ENCODE results near the gene APOA5. TPM values are rescaled to one million over a fixed set of nuclear protein-coding genes. Genes with fewer than 3 reads are reported as not detected.
"Not testable (repeated sequence)": the region's sequence is repeated elsewhere in the genome, so short reads cannot be mapped to it uniquely, and the experiment has no call there.

The APOA5 gene
- total and polyA plus RNA-seq, 8 donors = not detected

DNA sequence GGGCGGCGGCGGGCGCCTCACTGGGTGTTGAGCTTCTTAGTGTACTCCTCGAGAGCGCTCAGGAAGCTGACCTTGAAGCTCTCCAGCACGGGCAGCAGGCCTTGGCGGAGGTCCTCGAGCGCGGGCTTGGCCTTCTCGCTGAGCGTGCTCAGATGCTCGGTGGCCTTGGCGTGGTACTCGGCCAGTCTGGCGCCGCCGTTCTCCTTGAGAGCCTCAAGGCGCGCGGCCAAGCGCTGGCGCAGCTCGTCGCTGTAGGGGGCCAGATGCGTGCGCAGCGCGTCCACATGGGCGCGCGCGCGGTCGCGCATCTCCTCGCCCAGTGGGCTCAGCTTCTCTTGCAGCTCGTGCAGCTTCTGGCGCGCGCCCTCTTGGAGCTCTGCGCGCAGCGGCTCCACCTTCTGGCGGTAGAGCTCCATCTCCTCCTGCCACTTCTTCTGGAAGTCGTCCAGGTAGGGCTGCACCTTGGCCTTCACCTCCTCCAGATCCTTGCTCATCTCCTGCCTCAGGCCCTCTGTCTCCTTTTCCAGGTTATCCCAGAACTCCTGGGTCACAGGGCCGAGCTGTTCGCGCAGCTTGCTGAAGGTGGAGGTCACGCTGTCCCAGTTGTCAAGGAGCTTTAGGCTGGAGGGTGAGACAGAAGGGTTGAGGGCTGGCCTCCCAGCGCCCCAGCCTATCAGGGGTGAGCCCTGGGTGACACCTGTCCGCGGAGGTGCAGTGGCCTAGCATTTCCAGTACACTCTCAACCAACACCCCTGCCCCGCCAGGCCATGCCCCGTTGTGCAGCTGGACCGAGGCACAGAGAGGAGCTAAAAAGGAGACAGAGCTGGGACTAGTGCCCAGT is 44.3 kb upstream of the APOA5 start:
- peak; percentile 91 to 96 for DNase-seq
- Histone ChIP-seq H3K27me3 (no peaks in the 10 kb centered on the region), H3K27ac (peak overlapping the region; percentile 53 to 88 (median 81)), H3K4me1 (peaks cover 19 to 48% (median 44%) of the 10 kb centered on the region in 4 donors), H3K36me3 (no peaks in the 10 kb centered on the region), H3K9me3 (no peaks in the 10 kb centered on the region), H3K4me3 (peak overlapping the region; percentile 35 to 53 (median 38))
- intact Hi-C loops (cut with DNase I; ENCODE audit: low total_unique reads) = loop anchor here (5.0 kb wide), 1 partner anchor 49 kb away; the partner anchor contains the start of gene ZPR1
- peak; percentile 46 to 77 (median 61) for TF ChIP-seq POLR2AphosphoS5 (IDR thresholded peaks at IDR 0.05)
- TF ChIP-seq EP300 (IDR thresholded peaks at IDR 0.05) = no peak
- TF ChIP-seq, protein P1, sequence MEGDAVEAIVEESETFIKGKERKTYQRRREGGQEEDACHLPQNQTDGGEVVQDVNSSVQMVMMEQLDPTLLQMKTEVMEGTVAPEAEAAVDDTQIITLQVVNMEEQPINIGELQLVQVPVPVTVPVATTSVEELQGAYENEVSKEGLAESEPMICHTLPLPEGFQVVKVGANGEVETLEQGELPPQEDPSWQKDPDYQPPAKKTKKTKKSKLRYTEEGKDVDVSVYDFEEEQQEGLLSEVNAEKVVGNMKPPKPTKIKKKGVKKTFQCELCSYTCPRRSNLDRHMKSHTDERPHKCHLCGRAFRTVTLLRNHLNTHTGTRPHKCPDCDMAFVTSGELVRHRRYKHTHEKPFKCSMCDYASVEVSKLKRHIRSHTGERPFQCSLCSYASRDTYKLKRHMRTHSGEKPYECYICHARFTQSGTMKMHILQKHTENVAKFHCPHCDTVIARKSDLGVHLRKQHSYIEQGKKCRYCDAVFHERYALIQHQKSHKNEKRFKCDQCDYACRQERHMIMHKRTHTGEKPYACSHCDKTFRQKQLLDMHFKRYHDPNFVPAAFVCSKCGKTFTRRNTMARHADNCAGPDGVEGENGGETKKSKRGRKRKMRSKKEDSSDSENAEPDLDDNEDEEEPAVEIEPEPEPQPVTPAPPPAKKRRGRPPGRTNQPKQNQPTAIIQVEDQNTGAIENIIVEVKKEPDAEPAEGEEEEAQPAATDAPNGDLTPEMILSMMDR (IDR thresholded peaks at IDR 0.05) = peak in 5 of 7 experiments; percentile 42 to 81 (median 61)
- no peak for TF ChIP-seq POLR2A (IDR thresholded peaks at IDR 0.05)
- 5 to 14% (median 10%) methylated on average over 22 to 57 of the region's 57 CpGs for WGBS, 5 donors

DNA sequence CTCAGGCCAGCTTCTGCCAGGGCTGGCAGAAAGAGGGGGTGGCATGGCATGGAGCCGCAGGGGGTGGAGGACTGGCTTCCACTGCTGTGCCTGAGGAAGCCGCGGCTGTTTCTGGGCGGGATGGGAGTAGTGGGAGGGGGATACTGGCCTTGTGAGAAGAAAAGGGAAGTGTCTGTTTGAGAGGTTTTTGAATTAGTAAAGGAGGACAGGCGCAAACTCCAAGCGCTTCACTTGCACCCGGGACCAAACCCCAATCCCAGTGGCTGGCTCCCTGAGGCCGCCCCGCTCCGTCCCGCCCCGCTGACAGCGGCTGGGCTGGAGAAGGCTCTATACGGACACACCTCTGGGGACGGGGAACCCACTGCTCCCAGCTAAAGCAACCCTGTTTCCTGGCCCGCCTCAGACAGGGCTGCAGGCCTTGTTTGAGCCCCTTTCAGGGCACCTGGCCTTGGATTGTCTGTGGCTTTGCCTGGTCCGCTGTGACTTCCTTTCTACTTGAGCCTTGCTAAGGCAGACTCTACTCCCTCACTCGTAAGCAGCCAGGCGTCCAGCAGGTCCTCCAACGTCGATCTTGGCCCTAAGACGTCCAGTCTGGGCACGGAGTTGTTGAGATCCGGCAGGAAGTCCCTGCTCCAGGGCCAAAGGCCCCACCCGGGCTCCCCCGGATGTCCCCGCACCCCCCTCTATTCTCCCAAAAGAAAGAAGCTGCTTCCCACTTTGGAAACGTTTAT is 43.5 kb upstream of the APOA5 start:
- H3K4me1 ChIP-seq = peaks cover 19 to 48% (median 41%) of the 10 kb centered on the region in 4 donors
- H3K9me3 ChIP-seq = no peaks in the 10 kb centered on the region
- intact Hi-C loops (cut with DNase I; ENCODE audit: low total_unique reads) = loop anchor here (5.0 kb wide), 1 partner anchor 48 kb away; the partner anchor contains the start of gene ZPR1
- H3K4me3 ChIP-seq = peak overlapping the region; percentile 35 to 53 (median 38)
- WGBS, 5 donors = 52 to 73% (median 54%) methylated on average over 19 to 28 of the region's 28 CpGs
- peak in 1 of 3 donors; percentile 4 for TF ChIP-seq POLR2AphosphoS5 (IDR thresholded peaks at IDR 0.05)
- TF ChIP-seq, protein P1 (IDR thresholded peaks at IDR 0.05) = no peak
- H3K27ac ChIP-seq = peak overlapping the region; percentile 53 to 88 (median 81)
- no peaks in the 10 kb centered on the region for H3K27me3 ChIP-seq
- DNase-seq = no peak
- no peaks in the 10 kb centered on the region for H3K36me3 ChIP-seq

DNA sequence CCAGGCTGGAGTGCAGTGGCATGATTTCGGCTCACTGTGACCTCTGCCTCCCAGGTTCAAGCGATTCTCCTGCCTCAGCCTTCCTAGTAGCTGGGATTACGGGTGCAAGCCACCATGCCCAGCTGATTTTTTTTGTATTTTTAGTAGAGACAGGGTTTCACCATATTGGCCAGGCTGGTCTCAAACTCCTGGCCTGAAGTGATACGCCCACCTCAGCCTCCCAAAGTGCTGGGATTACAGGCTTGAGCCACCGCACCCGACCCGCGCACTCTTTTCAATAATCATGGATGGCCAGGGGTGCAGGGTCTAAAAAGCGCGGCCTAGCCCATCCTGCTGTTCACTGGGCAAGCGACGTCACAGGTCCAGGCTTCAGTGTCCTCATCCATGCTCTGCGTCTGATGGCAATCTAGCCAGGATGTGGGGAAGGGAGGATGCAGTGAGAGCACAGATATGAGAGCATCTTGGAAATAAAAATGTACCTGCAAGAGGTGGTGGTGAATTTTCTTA is 42.9 kb upstream of the APOA5 start:
- 76 to 91% (median 80%) methylated on average over 6 to 13 of the region's 13 CpGs for WGBS, 5 donors
- H3K4me3 ChIP-seq, H3K36me3 ChIP-seq, H3K9me3 ChIP-seq, H3K27me3 ChIP-seq, DNase-seq: not testable (repeated sequence)
- Histone ChIP-seq H3K4me1 (peaks cover 19 to 50% (median 42%) of the 10 kb centered on the region in 4 donors), H3K27ac (peak overlapping the region in 2 of 5 donors; percentile 81 to 88)
- intact Hi-C loops (cut with DNase I; ENCODE audit: low total_unique reads) = loop anchor here (5.0 kb wide), 1 partner anchor 47 kb away; the partner anchor contains the start of gene ZPR1

DNA sequence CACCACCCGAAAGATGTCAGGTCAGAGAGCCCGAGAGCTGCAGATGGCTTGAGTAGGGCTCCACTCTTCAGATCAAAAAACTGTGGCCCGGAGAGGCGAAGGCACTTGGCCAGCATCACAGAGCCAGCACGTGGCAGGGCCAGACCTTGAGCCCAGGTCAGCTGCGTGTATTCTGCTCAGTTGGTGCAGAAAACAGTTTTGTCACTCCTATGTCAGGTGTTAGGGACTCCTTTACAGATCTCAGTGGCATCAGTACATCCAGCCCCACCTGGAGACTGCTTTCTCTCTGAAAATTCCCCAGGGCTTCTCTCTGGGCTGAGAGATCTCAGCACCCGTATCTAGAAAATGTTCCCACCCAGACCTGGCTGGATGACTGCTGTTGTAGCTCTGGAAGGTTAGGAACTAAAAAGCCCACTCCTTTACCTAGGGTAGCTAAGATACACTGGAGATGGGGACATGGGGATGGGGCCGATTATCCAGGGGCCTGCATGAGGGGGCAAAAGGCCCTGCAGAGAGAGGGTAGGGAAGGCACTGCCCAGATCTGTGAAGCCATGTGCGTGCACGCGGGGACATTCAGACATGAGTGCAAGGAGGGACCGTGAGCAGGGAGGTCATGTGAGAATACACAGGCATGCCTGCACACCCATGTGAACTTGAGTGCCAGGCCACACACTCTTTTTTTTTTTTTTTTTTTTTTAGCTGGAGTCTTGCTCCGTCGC is 42.3 kb upstream of the APOA5 start:
- no peak for DNase-seq
- Histone ChIP-seq H3K27ac (no peak overlapping the region), H3K9me3 (no peaks in the 10 kb centered on the region), H3K4me1 (peaks cover 19 to 56% (median 45%) of the 10 kb centered on the region in 4 donors), H3K27me3 (no peaks in the 10 kb centered on the region), H3K36me3 (no peaks in the 10 kb centered on the region), H3K4me3 (no peak overlapping the region)
- intact Hi-C loops (cut with DNase I; ENCODE audit: low total_unique reads) = no loop called here
- 89 to 96% (median 92%) methylated on average over 14 of the region's 14 CpGs for WGBS, 5 donors
- TF ChIP-seq POLR2A (IDR thresholded peaks at IDR 0.05) (no peak), EP300 (IDR thresholded peaks at IDR 0.05) (no peak), POLR2AphosphoS5 (IDR thresholded peaks at IDR 0.05) (no peak)
- TF ChIP-seq, protein P1 (IDR thresholded peaks at IDR 0.05) = no peak
